22Rv1 (cell line): Measurements from ENCODE around the gene LRIG3.

Experiments used
- ZFX ChIP-seq: fragments of 450-650 bp; IDR thresholded peaks from 2 replicates; pipeline ENCODE4 v1.6.1; 2017; ENCODE audit warnings: antibody characterized with exemption, borderline replicate concordance
- TF ChIP-seq, protein P1 (sequence below): fragments of 450-650 bp; IDR thresholded peaks from 2 replicates; pipeline ENCODE4 v1.5.1; 2017; ENCODE audit warnings: mild to moderate bottlenecking

DNA sequence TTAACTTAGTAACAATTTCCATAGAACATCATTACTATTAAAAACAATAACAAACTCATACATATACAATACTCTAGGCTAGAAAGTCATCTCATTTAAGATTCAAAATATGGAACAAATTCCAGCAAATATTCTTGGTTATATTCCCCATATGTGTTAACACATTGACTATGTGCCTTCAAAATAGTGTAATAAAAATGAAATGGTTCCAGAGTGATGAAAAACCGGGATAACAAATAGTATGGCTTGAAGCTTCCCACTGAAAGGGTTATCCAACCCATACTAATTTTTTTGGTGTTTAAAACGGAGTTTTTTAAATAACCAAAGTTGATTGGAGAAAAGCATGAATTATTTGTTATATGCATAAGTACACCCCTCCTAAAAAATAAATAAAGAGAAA is 5.3 kb downstream of the LRIG3 start:
- TF ChIP-seq, protein P1, sequence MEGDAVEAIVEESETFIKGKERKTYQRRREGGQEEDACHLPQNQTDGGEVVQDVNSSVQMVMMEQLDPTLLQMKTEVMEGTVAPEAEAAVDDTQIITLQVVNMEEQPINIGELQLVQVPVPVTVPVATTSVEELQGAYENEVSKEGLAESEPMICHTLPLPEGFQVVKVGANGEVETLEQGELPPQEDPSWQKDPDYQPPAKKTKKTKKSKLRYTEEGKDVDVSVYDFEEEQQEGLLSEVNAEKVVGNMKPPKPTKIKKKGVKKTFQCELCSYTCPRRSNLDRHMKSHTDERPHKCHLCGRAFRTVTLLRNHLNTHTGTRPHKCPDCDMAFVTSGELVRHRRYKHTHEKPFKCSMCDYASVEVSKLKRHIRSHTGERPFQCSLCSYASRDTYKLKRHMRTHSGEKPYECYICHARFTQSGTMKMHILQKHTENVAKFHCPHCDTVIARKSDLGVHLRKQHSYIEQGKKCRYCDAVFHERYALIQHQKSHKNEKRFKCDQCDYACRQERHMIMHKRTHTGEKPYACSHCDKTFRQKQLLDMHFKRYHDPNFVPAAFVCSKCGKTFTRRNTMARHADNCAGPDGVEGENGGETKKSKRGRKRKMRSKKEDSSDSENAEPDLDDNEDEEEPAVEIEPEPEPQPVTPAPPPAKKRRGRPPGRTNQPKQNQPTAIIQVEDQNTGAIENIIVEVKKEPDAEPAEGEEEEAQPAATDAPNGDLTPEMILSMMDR, result no peak
- no peak for TF ChIP-seq ZFX
